Activated CD4-positive, alpha-beta T cell treated with anti-CD3 and anti-CD28 coated beads, Interleukin-2, amount 50 U/mL, for 4 hours (primary cell): Measurements from ENCODE around the gene CLEC4E.
"Not testable (repeated sequence)": the region's sequence is repeated elsewhere in the genome, so short reads cannot be mapped to it uniquely, and the experiment has no call there.

ENCODE experiments used
- DNase-seq, 2 experiments: peaks; one replicate each; pipeline ENCODE4 v3.0.0-alpha.2; 2020

CLEC4E gene

GRCh38 chr12:8540831-8541230 lies at the start of gene CLEC4E:
Gene CLEC4E (minus strand): TSS chr12:8540905. CDS start chr12:8540797, 108 bp downstream.
- DNase-seq, result not testable (repeated sequence)

- no peak for DNase-seq
These were observed 49.0 kb upstream of the CLEC4E start for GRCh38 chr12:8589679-8590078.

GRCh38 chr12:8584478-8584877 lies 43.8 kb upstream of the CLEC4E start:
- DNase-seq, result not testable (repeated sequence)

GRCh38 chr12:8584004-8584403 lies 43.3 kb upstream of the CLEC4E start:
- DNase-seq, result no peak

GRCh38 chr12:8581098-8581784 lies 40.5 kb upstream of the CLEC4E start:
- DNase-seq, result no peak

GRCh38 chr12:8577879-8578278 lies 37.2 kb upstream of the CLEC4E start:
- DNase-seq, result no peak

- no peak for DNase-seq
These were observed 31.8 kb upstream of the CLEC4E start for GRCh38 chr12:8572507-8572906.

- no peak for DNase-seq
These were observed 25.8 kb upstream of the CLEC4E start for GRCh38 chr12:8566525-8566924.

- DNase-seq, result not testable (repeated sequence)
These were observed 25.3 kb upstream of the CLEC4E start for GRCh38 chr12:8566052-8566451.

GRCh38 chr12:8564656-8565055 lies 24.0 kb upstream of the CLEC4E start:
- DNase-seq, result no peak

- no peak for DNase-seq
These were observed 22.7 kb upstream of the CLEC4E start for GRCh38 chr12:8563356-8563755.

GRCh38 chr12:8562310-8562709 lies 21.6 kb upstream of the CLEC4E start:
- no peak for DNase-seq

- DNase-seq, result no peak
These were observed 20.3 kb upstream of the CLEC4E start for GRCh38 chr12:8561011-8561410.

GRCh38 chr12:8559676-8560075 lies 19.0 kb upstream of the CLEC4E start:
- DNase-seq, result no peak

- no peak for DNase-seq
These were observed 15.9 kb upstream of the CLEC4E start for GRCh38 chr12:8556531-8557097.

GRCh38 chr12:8554451-8555195 lies 13.9 kb upstream of the CLEC4E start:
- no peak for DNase-seq

- no peak for DNase-seq
These were observed 12.5 kb upstream of the CLEC4E start for GRCh38 chr12:8553088-8553627.

- no peak for DNase-seq
These were observed 8.7 kb upstream of the CLEC4E start for GRCh38 chr12:8549381-8549780.

- DNase-seq, result no peak
These were observed 7.5 kb upstream of the CLEC4E start for GRCh38 chr12:8548192-8548591.

- DNase-seq, result no peak
These were observed 6.9 kb upstream of the CLEC4E start for GRCh38 chr12:8547645-8548044.

GRCh38 chr12:8546591-8546990 lies 5.9 kb upstream of the CLEC4E start:
- no peak for DNase-seq

GRCh38 chr12:8544295-8544694 lies 3.6 kb upstream of the CLEC4E start:
- peak; percentile 61 for DNase-seq

- no peak for DNase-seq
These were observed 857 bp upstream of the CLEC4E start for GRCh38 chr12:8541562-8541961.

- not testable (repeated sequence) for DNase-seq
These were observed 2.9 kb downstream of the CLEC4E start for GRCh38 chr12:8537820-8538219.
